ENCODE measurements around the gene MUSTN1.
A peak's percentile ranks its signal among the peaks of the same experiment; 100 is the strongest.

The MUSTN1 gene

DNA sequence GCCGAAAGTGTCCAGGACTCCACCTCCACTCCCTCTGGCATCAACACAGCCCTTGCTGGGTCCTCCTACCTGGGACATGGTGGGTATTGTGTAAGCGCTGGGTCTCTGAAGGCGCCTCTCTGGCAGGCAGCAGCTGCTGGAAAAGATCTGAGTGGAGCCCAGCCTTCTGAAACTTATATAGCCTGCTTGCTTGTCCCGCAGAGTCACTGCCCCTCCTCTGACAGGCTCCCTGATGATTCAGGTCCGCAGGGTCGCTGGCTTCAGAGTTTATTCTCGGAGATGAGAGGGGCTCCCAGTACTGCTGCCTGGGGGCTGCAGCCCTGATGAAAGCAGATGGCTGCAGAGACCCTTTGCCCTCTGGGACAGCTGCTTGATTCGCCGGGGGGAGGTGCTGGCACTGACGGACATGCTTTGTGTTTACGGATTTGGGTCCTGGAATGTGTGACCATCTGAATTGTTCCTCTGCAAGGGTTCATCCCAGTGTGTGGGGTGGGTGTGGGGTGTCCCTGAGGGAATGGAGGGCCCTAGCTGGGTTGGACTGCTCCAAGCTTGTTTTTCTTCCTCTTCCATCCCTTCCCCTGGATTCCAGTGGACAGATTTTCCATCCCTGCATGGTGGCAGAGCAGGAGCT is at the start of gene MUSTN1:
Gene MUSTN1 (minus strand): TSS at position 149 of the 631 bp plus-strand sequence. CDS start 71 bp downstream, at position 78.
- peak; percentile 72 for DNase-seq (ENCODE audit: low spot score)

DNA sequence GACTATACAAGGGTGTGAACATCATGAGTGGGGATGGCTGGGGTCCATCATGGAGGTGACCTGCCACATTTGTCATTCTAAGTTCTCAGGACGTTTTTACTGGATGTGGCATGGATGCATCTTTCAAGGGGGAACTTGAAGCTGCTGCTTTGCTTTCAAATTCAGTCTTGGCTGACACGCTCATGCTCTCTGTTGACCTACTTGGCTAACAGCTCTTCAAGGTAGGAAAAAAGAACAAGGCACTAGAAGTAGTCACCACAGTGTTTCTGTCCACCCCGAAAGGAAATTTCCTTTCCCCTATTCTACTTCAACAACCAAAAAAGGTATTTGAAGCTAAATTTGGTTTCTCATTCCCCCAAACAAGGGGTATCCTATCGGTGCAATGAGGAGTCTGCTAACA is 47.6 kb upstream of the MUSTN1 start:
- DNase-seq (ENCODE audit: low spot score): no peak

DNA sequence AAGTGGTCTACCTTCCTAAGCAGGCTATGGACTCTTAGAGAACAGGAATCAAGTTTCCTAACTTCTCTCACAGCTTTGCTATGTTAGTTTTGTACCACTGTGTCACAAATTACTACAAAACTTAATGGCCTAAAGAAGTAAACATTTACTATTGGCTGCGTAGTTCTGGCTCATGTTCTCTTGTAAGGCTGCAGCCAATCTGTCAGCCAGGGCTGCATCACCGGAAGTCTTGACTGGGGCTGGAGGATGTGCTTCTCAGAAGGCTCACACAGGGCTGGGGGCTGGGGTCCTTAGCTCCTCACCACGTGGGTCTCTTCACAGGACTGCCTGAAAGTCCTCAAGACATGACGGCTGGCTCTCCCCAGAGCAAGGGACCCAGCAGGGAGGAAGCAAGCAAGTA is 47.1 kb upstream of the MUSTN1 start:
- no peak for DNase-seq (ENCODE audit: low spot score)

DNA sequence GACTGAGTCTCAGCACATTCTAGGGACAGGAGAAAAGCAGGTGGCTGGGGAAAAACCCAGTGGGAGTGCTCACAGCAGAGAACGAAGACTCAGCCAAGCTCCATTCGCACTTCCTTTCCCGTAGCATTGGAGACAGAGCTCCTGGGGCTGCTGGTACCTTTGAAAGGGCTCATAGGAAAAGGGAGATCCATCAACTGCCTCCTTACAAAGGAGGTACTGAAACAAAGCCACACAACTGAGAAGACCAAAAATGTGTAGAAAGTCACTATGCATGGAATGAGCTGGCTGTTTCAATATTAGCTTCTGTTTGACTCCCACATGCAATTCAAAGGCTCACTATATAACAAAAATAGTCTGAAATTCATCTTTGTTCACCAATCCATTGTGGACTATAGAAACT is 45.7 kb upstream of the MUSTN1 start:
- DNase-seq (ENCODE audit: low spot score): no peak

DNA sequence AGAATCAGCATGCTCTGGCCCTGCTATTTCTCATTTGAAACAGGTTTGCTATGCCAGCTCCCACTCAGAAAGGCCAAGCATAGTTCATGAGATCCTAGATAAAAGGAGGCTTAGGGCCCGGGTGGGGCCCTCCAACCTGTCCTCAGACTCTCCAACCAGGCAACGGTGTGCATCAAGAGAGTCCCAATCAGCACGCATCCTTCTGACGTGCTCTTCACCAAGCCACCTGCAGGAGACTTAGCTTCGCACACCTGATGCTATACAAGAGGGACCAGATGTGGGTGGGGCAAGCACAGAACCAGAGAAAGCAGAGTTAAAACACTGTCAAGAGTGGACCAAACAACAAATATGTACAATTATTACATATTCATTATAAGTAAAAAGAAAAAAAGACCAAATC is 45.2 kb upstream of the MUSTN1 start:
- DNase-seq (ENCODE audit: low spot score): no peak

DNA sequence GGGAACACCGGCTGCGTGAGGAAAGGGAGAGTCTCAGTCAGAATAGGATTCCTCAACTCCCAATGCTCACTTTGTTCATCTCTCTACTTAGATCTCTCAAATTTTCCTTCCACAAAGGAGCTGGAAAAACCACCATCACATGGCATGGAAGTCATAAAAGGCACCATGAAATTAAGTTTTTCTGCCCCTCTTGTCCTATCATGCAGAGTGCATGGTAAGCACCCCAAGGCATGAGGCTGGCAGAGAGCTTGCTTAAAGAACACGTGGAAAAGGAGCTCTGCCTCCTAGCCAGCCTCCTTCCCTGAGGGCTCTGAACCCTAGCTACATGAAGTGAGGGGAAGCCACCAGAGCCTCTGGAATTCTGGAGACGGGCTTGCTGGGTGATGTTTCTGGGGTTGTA is 44.8 kb upstream of the MUSTN1 start:
- DNase-seq (ENCODE audit: low spot score): no peak

DNA sequence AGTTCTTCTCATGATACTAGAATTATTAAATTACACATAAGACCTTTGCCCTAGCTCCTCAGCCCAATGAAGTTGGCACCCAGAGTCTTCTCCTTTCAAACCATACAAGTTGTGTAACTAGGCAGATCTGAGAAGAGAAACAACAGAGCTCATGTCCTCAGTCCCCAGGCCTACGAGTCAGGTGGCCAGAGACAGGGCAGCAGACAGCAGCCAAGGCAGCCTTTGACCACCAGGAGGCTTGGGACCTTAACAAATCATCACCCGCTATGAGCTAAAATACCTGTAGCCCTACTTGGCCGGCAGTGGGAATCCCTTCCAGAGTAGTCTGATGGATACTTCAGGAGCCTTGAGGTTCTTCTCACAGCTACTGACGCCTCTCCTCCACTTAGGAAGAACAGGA is 44.3 kb upstream of the MUSTN1 start:
- DNase-seq (ENCODE audit: low spot score): no peak

DNA sequence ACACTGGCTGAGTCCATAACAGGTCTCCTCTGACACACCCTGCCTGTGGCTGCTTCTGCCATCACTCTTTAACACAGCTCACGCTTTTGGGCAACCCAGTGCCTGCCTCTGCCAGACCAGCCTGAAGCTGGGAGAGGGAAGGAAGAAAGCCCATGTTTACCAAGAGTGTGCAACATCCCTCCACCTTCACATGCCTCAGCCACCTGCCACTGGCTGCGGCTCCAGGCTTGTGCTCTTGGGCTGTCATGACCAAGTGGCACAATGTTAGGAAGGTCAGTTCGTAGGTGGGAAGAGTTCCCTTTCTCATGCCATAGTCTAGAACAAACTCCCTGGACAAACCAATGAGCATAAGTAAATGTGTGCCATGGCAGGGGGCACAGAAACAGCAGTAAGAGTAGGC is 42.3 kb upstream of the MUSTN1 start:
- DNase-seq (ENCODE audit: low spot score): no peak

DNA sequence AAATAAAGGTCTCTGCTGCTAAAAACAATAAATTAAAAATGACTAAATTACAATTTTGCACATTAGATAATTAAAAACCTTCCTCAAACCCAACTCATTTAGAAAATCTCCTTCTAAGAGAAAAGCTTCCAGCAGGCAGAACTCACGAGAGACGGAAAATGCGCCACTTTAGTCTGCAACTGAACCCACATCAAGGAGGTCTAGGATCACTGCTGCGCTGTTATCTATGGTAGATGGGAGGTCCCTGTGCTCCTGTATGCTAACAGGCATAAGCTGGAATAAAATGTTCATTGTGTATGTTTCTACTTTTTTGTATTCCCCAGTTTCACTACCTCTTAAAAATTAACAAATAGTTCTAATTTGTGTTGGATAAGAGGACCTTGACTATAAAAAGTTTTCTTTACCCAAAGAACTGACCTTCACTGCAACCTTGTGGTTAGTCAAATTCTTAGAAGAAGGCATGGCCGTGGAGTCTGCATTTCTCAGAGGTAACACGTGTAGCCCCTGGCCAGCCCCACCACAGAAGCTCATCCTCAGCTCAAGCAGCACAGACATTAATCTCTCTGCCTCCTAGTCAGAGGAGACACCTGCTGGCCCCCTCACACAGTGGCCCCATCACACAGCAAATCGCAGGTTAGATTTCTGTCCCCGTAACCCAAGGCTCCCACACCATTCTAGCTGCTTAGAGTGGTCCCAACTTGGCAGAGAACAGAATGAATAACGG is 40.2 kb upstream of the MUSTN1 start:
- DNase-seq (ENCODE audit: low spot score): no peak

DNA sequence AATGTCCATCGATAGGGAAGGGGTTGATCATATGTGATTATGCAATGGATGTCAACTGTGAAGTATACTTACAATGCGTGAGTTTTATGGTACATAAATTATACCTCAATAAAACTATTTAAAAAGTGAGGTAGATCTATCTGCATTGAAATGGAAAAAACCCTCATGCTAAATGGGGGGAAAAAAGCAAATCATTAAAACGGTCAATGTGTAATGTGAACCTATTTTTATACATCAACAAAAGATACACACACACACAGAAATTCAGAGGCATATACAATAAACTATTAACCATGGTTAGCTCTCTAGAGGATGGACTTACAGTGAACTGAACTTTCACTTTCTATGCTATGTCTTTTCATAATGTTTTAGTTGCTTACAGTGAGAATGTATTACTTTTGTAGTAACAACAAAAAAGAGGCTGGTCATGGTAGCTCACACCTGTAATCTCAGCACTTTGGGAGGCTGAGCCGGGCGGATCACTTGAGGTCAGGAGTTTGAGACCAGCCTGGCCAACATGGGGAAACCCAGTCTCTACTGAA is 39.4 kb upstream of the MUSTN1 start:
- DNase-seq (ENCODE audit: low spot score): no peak

DNA sequence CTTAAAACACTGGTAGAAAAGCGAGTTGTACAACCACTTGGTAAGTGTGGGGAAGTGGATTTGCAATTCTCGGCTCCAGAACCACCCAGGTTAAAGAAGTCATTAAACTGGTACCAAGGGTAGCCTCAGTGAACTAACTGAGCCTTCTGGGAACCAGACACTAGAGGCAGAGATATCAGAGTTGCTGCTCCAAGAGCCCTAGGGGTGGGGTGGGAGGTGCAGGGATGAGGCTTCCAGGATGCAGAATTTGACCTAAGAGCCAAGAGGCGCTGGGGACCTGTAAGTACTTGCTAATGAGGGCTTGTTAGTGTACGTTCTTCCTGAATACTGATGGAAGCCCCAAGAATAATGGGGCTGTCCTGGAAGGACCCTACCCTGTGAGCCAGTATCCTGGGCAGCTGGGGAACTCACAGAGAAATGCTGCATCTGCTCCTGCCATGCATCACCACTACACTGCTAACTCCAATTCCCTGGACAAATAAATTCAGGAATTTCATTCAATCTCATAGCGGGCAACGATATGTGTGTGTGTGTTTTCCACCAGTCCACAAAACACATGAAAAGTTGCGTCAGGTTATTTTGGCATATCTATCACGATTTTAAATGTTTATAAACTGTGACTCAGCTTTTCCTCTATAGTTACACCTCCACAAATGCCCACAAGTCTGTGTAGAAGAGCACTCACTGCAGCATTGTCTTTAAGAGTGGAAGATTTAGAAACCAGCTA is 38.8 kb upstream of the MUSTN1 start:
- no peak for DNase-seq (ENCODE audit: low spot score)

DNA sequence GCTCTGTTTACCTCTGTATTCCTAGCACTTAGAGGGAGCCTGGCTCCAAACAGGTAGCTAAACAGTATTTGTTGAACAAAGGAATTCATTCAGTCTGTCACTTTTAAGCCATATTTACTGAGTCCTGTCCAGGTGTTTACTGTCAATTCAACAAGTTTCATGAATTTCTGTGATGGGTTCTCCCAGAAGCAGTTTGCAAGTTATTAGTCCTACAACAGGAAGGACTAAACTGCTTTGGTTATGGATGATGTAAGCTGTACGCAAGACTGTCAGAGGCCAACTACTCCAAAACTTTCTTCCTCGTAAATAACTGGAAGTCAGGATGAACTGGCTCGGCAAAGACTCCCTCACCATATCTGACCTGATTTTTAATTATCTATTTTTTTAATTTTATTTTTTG is 37.4 kb upstream of the MUSTN1 start:
- no peak for DNase-seq (ENCODE audit: low spot score)

DNA sequence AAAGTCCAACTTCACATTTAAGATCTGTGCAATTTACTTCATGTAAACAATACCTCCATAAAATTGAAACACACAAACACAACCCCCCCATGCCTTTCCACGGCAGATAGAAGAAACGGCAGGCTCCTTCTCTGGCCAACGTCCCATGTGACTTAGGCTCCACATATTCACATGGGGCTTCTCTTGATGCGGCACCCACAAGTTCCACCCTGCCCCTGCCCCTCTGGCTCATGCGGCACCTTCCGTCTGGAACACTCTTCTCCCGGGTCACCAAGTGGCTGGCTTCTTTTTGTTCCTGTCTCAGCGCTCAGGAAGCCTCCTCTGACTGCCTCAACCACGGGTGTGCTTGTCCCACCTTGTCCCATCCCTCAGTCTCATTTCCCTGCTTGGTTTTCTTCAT is 36.9 kb upstream of the MUSTN1 start:
- no peak for DNase-seq (ENCODE audit: low spot score)

DNA sequence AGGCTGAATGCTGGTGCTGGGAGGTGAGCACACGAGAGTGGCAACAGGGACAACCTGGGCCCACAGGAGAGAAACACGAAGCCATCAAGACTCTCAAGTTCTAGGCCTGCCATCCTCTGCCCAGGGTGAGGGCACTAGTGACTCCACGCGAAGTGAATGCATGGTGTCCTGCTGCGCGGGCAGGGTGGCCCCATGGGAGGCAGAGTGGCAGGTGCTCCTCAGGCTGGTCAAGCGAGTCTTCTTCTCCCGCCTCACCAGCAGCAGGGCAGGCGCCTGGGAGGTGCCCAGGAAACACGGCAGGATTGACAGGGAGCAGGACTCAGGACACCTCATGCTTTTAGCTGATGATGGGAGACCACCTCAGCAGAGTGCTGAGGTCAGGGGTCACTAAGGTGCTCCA is 35.7 kb upstream of the MUSTN1 start:
- DNase-seq (ENCODE audit: low spot score): no peak

DNA sequence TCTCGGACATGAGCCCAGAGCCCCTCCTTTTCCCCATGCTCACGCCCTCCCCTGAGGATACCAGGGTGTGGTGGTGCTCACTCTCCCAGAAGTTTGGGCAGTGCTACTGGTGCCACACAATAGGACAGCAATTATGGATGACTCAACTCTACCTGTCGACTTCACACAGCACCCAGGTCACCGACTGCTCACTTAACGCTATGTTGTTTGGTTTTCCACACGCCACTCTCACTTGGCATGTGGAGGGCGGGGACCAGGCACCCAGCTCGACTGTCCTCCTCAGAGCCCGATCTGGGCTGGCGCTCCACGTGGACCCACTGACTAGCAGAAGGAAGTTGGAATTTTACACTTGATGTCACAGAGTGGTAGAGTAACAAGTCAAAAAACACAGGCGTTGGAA is 31.6 kb upstream of the MUSTN1 start:
- no peak for DNase-seq (ENCODE audit: low spot score)

DNA sequence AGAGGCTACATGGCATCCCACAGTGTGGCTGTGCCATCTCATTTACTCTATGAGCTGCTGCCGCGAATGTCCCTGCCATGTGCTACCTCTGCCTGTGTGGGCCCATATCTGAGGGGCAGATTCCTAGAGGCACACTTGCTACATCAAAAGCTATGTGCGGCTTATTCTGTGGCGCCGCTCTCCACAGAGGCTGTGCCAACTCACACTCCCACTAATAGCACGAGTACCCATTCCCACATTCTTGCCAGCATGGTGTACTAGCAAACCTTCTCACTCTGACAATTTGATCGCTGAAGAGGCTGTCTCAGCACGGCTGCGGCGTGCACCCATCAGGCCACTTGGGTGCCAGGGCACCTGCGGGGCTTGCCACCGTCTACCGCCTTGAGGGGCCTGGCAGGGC is 31.2 kb upstream of the MUSTN1 start:
- DNase-seq (ENCODE audit: low spot score): no peak

DNA sequence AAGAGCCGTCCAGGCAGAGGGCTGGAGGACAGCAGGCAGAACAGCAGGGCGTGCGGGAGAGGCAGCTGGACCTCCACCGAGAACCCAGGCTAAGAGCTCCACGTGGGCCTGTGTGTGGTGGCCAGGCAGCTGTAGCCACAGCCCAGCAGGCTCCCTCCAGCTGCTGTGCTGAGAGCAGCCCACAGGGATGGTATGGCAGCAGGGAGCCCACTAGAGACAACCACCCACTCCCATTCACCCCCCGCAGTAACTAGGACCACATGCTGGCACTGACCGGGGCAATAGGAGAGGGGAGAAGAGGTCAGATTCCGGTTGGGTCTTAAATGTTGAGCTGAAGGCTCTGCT is 25.6 kb upstream of the MUSTN1 start:
- DNase-seq (ENCODE audit: low spot score): no peak

DNA sequence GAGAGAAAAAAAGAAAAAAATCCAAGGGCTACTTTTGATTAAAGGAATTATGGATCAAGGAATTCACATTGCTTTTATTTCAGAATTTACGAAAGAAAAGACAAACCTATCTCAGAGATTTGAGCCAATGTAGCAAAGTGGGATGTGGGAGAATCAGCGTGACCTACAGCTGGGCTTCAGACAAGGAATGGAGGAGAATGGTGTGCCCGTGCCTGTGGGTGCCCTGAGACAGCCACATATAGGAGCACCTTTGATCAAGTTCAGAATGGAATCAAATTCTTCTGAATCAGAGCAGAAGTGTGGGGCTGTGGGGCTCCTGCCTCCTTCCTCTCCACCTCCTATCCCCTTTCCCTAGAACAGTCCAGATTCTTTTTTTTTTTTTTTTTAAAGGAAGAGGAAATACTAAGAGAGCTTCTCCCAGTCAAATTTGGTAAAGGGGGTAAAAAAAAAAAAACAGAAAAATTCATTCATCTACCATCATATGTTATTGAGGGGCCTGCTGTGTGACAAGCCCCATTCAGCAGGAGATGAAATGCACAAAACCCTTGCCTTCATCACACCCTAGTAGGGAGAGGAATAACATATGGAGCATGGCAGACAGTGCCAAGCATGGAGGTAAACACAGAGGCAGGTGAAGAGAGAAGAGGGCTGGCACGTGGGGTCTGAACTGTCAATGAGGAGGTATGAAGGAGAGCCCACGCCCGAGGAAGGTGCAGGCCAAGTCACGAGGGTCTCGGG is 25.0 kb upstream of the MUSTN1 start:
- DNase-seq (ENCODE audit: low spot score): no peak

DNA sequence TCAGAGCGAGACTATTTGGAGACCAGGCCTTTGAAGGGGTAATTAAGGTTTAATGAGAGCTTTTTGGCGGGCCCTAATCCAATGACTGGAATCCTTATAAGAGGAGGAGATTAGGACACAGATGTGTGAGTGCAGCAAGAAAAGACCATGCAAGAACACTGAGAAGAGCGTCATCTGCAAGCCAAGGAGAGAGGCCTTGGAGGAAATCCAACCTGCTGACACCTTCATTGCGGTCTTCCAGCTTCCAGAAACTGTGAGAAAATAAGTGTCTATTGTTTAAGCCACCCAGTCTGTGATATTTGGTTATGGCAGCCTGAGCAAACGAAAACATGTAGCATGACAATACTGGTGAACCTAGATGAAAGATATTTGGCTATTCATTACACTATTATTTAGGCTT is 23.0 kb upstream of the MUSTN1 start:
- DNase-seq (ENCODE audit: low spot score): no peak

DNA sequence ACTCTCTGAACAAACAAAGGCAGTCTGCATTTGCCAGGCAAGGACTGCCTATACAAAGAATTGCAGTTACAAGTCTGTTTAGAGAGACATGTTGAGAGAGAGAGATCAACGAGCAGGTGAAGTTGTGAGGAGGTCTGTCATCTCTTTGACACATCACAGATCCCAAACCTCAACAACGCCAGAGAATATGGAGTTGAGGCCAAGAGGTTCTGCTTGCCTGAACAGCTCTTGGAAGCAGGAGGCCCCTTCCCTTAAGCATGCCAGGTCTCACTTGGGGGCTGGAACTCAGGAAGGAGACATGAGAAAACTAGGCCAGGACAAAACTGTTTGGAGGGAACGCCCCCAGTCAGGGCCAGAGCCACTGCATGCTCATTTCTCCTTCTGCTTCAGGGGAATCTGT is 22.3 kb upstream of the MUSTN1 start:
- DNase-seq (ENCODE audit: low spot score): no peak

DNA sequence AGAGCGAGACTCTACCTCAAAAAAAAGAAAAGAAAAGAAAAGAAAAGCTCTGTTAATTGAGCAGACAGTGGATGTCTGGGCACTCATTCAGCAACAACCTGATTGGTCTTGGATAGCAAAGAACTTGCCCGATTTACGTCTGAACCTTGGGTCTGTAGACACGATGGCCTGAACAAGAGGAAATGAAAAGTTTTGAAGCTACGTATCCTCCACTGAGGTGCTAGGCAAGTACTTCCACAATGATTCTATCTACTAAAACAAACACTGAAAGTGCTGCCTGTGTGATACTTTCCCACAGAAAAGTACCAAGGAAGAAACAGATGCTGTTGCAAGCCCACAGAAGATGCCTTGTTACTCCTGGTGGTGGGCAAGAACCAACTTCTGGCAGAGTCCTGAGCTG is 21.8 kb upstream of the MUSTN1 start:
- DNase-seq (ENCODE audit: low spot score): no peak

DNA sequence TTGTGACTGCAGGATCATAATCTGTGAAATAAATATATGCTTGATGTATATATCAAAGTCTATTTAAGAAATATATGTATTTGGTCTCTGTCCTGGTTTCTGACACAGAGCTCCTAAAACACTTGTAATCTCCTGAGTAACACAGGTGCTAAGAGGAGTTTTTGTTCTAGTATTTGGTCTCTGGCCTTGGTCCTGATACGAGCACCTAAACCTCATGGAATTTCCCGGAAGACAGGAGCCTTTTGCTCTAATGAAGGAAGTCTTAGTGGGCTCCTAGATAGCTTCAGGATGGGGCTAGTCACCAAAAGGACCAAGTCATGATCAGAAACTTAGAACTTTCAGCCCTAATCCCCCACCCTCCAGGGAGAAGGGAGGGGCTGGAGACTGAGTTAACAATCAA is 19.2 kb upstream of the MUSTN1 start:
- no peak for DNase-seq (ENCODE audit: low spot score)

DNA sequence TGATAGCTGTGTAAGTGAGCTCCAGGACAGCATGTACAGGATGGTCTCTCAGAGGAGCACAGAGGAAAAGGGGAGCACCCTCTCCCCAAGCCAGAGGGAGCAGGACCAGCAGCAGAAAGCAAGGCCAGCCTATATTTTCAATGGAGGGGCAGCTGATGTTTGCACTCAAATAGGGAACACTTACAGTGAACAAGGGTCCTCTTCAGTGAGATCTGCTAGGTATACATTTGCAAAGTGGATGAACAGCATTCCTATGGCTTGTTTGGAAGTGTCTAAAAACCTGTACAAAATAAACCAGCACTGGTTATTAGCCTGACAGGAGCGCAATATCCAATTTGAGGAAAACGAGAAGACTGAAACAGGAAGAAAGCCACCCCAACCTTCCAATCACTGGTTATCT is 17.6 kb upstream of the MUSTN1 start:
- DNase-seq (ENCODE audit: low spot score): no peak
